ENCODE results near the gene PRPF4.

The PRPF4 gene

DNA sequence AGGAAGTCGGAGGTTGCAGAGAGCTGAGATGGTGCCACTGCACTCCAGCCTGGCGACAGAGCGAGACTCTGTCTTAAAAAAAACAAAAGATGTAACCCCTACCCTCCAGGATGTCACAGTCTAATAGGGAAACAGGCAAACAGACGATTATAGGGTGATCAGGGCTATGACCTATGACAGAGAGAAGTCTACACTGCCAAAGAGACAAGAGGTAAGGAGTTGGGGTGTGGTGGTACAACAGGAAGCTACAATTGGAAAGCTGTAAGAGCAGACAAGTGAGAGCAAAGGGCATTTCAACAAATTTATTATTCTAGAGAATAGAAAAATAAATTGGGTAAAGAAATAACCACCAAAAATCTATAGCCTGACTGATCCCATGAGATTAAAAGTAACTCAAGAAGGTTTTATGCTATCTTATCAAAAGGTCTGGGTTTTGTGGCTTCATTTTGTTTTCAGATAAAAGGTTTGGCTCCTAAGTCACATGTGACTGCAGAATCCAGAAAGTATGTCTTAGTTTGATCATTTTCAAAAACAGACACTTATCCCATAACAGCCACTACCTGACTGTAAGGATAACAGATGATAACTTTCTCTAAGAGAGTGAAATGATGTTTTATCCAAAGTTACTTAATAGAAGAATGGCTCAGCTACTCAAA, 7.4 kb upstream of the PRPF4 start:
- no peak overlapping the region for H3K4me3 ChIP-seq (ENCODE audit: low read depth, low read length)
- TF ChIP-seq, protein P1, sequence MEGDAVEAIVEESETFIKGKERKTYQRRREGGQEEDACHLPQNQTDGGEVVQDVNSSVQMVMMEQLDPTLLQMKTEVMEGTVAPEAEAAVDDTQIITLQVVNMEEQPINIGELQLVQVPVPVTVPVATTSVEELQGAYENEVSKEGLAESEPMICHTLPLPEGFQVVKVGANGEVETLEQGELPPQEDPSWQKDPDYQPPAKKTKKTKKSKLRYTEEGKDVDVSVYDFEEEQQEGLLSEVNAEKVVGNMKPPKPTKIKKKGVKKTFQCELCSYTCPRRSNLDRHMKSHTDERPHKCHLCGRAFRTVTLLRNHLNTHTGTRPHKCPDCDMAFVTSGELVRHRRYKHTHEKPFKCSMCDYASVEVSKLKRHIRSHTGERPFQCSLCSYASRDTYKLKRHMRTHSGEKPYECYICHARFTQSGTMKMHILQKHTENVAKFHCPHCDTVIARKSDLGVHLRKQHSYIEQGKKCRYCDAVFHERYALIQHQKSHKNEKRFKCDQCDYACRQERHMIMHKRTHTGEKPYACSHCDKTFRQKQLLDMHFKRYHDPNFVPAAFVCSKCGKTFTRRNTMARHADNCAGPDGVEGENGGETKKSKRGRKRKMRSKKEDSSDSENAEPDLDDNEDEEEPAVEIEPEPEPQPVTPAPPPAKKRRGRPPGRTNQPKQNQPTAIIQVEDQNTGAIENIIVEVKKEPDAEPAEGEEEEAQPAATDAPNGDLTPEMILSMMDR (IDR thresholded peaks at IDR 0.05; ENCODE audit: control insufficient read depth, extremely low read depth, insufficient read depth) = no peak
- DNase-seq (ENCODE audit: low read depth) = no peak

DNA sequence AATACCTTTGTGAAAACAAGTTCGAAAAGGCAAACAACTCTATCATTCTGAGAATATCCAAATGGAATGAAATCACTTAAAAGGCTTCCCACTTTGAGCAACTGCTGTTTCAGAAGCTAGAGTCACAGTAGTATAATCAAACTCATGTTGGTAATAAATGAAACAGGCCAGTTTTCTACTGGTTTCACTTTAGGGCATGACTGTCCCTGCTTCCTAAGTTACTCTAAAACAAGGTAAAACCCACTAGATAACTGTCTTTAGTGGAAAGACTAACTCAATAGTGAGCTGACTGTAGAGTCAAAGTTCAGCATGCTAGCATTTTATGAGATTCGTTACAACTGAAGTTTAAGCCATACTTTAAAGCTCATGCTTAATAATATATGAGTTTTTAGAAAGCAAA, 6.1 kb upstream of the PRPF4 start:
- TF ChIP-seq, protein P1 (IDR thresholded peaks at IDR 0.05; ENCODE audit: control insufficient read depth, extremely low read depth, insufficient read depth) = no peak
- no peak overlapping the region for H3K4me3 ChIP-seq (ENCODE audit: low read depth, low read length)
- DNase-seq (ENCODE audit: low read depth) = no peak

DNA sequence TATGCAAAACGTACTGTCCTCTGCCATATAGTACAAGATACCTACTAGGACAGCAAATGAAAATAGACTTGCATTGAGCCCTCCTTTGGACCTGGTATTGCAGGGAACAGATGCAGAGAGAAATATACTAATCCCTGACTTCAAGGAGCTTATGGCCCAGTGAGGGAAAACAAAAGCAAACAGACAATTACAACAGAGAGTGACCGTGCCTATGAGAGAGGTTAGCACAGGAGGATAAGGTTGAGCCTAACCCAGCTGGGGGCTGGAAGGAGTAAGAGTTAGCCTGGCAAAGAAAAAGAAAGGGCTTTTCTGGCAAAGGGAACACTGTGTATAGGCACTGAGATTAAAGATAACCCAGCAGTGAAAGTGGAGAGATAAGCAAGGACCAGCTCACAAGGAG, 5.6 kb upstream of the PRPF4 start:
- TF ChIP-seq, protein P1 (IDR thresholded peaks at IDR 0.05; ENCODE audit: control insufficient read depth, extremely low read depth, insufficient read depth) = no peak
- DNase-seq (ENCODE audit: low read depth) = no peak
- no peak overlapping the region for H3K4me3 ChIP-seq (ENCODE audit: low read depth, low read length)

DNA sequence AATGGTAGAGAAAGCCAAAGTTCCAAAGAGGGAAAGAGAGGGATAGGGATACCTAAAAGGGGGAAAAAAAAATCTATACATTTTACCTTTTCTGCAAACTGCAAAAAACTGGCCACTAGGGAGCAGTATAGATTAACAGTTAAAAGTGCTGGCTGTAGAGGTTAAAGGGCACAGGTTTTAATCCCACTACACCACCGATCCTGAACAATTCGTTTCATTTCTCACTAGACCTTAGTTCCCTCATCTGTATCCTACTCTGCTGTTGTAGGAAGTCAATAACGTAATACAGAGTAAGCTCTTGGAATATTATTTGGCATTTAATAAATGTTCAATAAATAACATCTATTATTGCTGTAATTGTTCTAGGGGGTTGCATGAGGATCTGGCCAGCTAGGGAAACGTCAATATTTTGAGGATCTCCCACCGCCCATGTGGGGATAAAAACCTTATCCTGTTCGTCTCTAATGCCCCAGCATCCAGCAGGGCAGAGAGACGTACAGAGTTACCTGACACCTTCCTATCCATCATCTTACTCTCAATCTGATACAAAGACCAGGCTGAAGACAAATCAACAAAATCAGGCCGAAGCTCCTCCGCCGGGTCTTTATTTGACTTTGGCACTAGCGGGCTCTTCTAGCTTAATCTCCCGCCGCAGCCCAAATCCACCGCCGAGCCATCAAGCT, 843 bp upstream of the PRPF4 start:
- TF ChIP-seq, protein P1 (IDR thresholded peaks at IDR 0.05; ENCODE audit: control insufficient read depth, extremely low read depth, insufficient read depth) = peak; percentile 66
- H3K4me3 ChIP-seq (ENCODE audit: low read depth, low read length) = peak overlapping the region; percentile 97
- no peak for DNase-seq (ENCODE audit: low read depth)

DNA sequence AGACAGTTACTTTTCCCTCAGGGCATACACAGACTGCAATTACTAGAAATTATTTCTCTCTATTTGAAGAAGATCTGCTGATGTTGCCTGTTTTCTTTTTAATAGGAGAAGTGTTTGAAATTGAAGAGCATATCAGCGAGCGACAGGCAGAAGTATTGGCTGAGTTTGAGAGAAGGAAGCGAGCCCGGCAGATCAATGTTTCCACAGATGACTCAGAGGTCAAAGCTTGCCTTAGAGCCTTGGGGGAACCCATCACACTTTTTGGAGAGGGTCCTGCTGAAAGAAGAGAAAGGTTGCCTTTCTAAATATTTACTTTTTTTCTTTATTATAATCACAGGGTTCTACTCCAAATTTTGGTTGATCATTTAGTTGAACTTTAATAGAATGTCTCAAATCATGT, 3.4 kb downstream of the PRPF4 start:
- H3K4me3 ChIP-seq (ENCODE audit: low read depth, low read length) = no peak overlapping the region
- no peak for DNase-seq (ENCODE audit: low read depth)

DNA sequence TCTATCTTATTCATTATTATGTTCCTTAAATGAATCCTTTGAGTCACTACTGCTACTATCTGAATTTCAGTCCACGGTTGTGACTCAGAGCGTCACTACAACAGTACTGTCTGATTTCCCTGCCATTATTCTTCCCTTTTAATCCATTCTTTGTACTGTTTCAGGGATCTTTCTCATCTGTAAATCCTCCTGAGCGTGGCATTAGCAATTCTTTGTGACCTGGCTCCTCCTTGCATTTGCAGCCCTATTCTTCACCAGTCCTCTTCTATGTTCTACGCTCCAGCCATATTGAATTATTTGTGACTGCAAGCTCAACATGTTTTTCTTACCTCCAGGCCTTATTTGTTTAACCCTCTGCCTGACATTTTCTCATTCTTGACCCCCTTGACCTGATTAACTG, 5.9 kb downstream of the PRPF4 start:
- DNase-seq (ENCODE audit: low read depth) = no peak
- TF ChIP-seq, protein P1 (IDR thresholded peaks at IDR 0.05; ENCODE audit: control insufficient read depth, extremely low read depth, insufficient read depth) = no peak
- no peak overlapping the region for H3K4me3 ChIP-seq (ENCODE audit: low read depth, low read length)

More for the DNA sequence above, 3.4 kb downstream of the PRPF4 start:
- TF ChIP-seq, protein P1 (IDR thresholded peaks at IDR 0.05; ENCODE audit: control insufficient read depth, extremely low read depth, insufficient read depth) = no peak
